ENCODE measurements around the gene PCLO.
"Not testable (repeated sequence)": the region's sequence is repeated elsewhere in the genome, so short reads cannot be mapped to it uniquely, and the experiment has no call there.

Gene PCLO

DNA sequence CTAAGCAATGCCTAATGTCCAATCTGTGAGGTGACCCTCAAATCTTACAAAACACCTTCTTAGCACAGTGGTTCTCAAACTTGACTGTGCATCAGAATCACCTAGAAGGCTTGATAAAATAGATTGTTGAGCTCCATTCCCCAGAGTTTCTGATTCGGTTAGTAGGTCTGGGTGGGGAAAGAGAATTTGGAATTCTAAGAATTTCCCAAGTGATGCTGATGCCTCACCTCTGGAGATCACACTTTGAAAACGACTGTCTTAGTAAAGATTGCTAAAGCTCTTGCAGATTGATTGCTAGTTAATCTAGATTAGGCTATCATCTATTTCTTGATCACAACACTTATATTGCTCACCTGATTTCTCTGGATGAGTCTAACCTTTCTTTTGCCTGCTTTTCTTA is 126.6 kb downstream of the PCLO start:
- no peak for DNase-seq

DNA sequence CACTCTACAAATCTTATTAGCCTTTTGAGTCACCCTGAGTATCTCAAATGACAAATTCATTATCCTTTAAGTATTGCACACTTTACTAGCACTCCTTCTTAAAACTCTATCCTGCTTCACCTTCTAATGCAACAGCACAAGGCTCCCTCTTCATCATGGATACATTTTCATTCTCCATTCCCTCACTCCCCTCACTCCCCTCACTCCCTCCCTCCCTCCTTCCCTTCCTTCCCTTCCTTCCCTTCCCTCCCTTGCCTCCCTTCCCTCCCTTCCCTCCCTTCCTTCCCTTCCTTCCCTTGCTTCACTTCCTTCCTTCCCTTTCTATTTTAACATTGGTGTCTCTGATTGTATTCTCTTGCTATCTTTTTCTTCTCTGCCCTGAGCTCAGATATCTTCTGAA is 130.5 kb downstream of the PCLO start:
- no peak for DNase-seq

DNA sequence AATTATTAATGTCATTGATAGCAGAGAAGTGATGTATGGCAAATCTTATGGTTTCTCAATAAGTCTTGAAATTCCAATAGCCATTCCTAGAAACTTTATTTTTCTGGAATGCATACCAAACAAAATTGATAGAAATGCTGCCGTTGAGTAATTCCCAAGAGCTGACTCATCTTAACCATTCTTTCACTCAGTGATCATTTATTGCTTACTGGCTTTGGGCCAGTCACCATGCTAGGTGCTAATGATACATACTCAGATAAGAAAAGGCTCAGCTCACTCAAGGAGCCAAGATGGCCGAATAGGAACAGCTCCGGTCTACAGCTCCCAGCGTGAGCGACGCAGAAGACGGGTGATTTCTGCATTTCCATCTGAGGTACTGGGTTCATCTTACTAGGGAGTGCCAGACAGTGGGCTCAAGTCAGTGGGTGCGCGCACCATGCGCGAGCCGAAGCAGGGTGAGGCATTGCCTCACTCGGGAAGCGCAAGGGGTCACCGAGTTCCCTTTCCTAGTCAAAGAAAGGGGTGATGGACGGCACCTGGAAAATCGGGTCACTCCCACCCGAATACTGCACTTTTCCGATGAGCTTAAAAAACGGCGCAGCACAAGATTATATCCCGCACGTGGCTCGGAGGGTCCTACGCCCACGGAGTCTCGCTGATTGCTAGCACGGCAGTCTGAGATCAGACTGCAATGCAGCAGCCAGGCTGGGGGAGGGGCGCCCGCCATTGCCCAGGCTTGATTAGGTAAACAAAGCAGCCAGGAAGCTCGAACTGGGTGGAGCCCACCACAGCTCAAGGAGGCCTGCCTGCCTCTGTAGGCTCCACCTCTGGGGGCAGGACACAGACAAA is 138.6 kb downstream of the PCLO start:
- not testable (repeated sequence) for DNase-seq

DNA sequence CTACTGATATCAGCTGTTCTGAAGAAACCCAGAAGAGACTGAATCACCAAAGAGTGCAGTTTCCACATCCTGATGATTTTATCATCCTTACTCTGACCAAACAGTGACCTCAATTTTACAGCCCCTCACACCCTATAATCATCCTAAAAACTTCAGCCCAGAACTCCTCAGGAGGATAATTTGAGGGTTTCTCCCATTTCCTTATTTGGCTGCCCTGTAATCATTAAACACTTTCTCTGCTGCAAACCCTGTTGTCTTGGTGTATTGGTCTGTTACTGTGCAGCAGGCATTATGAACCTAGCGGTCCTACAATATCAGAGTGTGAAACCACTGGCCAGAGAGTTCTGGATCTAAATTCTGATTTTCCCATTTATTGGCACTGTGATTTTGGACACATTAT is 141.7 kb downstream of the PCLO start:
- no peak for DNase-seq

DNA sequence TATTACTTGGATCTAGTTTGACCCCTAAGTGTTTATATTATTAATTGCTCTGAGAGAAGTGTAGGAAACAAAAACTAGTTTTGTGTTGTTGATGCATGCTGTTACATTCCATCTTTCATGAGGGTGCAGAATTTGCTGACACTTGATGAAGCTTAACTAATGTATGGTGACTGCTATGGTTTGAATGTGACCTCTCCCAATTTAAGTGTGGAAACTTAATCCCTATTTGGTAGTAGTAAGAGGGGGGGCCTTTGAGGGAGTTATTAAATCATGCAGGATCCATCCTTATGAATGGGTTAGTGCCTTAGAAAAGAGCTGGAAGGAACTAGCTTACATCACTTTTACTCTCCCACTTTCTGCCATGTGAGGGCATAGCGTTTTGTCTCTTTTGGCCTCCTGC is 142.5 kb downstream of the PCLO start:
- DNase-seq, result no peak

DNA sequence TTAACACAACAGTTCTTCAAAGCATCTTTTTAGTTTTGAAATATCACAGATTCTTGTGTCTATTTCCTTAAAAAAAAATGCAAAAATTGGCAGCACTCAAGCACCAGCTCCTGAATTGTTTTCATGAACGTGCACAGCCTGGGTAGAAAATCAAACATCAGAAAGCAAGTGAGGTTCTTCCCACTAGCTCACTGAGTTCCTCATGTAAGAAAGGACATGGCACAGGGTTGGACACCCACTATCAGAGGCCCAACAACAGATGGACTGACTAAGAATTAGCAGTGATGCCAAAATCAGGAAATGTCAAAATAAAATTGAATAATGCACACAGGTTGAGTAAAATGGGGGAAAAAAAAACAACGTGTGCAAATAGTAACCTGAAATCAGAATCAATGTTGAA is 146.8 kb downstream of the PCLO start:
- DNase-seq, result no peak

DNA sequence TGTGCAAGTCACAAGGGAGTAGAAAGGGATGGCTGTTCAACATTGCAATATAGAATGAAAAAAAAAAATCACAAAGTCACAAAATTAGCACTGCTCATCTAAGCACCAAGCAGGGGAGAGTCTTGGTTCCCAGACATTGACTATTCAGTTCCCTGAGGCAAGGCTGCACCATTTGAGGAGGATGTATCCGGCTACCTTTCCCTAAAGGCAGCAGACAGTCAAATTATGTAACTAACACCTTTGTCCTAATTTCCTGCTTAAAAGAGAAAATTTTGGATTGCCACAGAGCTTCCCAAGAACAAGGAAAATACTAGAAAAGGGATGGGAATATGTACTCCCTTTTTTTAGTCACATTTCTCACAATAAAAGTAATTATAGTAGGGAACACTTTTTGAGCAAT is 148.1 kb downstream of the PCLO start:
- DNase-seq, result no peak

DNA sequence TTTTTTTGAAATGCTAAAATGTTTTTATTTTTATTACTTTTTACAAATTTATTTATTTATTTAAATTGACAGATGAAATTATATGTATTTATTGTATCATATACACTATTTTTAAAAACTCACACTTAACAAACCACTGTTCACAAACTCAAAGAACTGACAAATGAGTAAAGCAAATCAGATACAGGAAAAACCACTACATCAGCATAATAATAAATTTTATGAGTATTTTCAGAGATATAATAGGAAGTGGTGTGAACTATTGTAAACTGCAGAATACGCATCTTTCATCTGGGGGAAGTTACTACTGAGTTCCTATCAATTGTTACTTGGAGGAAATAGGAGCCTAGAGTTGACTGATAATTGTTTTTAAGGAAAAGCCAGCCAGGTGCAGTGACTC is 150.7 kb downstream of the PCLO start:
- DNase-seq, result no peak

DNA sequence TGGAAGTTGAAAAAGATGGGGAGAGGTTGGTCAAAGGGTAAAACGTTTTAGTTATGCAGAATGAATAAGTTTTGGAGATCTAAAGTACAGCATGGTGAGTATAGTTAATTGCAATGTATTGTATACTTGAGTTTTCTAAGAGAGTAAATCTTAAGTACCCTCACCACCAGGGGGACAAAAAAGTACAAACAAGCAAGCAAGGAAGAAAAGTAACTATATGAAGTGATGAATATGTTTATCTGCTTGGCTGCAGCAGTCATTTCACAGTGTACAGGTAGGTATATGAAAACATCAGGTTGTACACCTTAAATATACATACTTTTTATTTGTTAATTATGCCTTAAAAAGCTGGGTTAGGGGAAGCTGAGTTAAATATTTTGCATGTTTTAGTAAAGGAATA is 157.3 kb downstream of the PCLO start:
- DNase-seq, result no peak

DNA sequence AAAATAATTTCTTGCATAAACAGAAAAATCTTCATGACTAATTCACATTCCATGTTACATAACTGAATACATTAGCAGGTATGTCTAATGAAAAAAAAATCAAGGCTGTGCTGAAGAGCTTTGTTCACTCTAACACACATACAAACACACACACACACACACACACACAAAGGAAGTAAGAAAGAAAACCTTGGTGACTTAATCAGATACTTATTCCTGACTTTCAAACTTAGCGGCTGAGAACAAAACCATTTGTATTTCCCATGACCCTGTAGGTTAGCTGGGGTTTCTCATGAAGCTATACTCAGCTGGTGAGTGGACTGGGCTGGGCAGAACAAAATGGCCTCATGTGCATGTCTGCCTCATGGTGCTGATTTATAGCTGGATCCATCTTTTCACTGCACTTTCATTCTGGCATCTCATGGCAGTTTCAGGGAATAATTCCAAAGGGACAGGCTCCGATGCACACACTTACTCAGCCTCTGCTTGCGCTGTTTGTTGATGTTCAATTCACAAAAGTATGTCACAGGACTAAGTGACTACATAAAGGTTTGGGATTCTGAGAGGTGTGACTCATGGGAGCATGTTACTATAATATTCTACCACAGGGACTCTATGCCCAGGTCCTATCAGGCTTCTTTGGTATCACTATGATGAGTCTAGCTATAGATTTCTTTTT is 161.2 kb downstream of the PCLO start:
- no peak for DNase-seq

DNA sequence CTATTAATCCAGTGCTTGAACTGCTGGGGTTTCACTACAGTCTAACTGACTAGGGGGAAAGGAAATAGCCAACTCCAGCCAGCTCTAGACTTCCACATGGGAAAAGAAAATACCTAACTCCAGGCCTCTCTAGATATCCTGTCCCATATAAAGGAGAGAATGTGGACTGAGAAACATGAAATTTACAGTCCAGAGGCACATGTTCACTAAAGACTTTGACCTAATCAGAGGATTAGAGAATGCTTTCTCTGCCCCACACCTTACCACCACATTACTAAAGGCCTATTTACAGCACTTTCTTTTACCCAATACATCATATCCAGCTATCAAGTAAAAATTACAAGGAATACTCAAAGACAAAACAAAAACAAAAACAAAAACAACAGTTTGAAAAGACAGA is 164.2 kb downstream of the PCLO start:
- DNase-seq, result no peak

DNA sequence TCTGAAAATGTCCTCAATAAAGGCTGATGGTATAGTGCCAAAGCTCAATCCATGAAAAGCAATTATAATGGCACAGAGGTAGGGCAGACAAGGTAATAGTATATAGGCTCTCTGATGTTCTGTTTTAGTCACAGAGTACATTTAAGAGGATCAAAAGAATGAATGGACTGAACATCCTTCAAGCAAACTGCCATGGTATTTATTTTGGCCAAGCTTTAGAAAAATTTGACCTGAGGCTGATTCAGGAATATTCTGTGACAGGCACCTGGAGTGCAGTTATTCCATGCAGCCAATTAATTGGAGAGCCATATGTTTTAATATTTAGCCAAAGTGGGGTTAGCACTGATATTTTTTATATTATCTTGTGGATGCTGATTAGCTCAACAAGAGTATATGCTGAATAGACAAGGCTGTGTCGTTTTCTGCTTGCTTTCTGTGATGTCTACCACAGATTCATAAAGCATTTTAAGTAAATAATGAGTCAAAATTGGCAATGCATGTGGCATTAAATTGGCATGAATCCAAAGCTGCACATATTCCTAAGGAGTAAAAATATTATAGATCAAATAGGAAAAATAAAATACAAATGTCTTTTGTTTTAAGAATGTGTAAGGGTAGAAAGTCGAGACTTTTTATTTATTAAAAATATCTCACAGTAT is 177.4 kb downstream of the PCLO start:
- no peak for DNase-seq

DNA sequence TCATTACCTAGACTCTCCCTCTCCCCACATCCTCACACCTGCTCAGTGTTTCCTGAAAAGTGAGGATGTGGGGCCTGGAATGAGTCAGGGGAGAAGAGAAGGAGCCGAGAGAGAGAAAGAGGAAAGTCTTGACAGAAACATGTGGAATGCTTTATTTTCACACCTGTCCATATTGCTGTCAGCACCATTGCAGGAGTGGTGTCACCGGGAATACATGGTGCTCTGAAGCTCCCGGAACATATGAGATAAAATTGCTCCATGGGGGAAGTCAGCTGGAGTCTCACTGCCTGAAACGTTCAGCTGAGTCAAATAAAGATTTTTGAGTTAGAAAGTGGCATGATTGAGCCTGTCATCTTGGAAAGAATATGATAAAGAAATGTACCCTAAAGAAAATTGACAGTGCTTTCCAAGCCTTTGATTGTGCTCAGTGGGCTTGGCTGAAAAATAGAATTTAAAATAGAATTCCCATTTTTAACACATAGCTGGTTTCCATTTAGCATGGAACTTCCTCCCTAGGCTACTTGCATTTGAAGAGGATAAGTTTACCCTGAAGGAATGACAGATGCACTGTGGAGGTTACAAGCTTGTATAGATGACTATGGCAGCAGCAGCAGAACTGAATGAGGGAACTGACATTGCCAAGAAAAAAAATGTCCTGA is 182.4 kb downstream of the PCLO start:
- DNase-seq, result no peak

DNA sequence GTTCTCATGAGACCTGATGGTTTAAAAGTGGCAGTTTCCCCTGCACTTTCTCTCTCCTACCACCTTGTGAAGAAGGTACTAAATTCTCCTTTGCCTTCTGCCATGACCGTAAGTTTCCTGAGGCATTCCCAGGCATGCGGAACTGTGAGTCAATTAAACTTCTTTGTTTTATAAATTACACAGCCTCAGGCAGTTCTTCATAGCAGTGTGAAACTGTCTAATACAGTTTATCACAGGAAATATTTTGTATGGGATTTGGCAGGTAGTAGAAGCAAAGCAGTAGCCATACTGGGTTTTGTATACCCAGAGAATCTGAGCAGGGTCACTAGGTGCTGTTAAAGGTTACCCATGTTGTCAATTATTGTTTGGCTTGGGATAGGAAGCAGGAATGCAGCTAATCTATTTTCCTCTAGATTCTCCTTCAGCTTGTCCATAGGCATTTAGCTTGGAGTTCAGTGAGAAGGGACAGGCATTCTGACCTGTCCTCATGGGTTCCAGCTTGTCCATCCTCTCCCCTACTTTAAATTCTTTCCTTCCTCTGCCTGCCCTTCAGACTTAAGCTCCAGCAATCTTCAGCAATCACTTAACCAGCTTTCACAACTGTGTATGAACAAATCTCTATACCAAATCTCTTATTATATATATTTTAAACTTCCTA is 186.7 kb downstream of the PCLO start:
- no peak for DNase-seq

DNA sequence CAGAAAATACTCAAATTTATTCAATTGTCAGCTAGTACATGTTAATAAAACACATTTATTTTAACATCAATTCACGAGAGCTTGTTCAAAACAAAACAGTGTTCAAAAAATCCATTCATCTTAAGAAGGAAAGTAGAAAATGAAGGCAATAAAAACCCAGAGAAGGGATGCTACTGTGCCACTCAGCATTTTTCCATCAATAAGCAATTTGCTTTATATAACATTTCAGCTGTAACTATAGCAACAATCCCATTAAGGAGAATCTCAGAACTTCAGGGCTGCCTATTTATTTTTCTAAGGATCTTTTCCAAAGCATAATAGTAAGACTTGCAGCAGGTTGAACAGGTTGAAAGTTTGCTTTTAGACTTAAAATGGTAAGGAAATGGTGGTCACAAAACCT is 190.5 kb downstream of the PCLO start:
- no peak for DNase-seq

DNA sequence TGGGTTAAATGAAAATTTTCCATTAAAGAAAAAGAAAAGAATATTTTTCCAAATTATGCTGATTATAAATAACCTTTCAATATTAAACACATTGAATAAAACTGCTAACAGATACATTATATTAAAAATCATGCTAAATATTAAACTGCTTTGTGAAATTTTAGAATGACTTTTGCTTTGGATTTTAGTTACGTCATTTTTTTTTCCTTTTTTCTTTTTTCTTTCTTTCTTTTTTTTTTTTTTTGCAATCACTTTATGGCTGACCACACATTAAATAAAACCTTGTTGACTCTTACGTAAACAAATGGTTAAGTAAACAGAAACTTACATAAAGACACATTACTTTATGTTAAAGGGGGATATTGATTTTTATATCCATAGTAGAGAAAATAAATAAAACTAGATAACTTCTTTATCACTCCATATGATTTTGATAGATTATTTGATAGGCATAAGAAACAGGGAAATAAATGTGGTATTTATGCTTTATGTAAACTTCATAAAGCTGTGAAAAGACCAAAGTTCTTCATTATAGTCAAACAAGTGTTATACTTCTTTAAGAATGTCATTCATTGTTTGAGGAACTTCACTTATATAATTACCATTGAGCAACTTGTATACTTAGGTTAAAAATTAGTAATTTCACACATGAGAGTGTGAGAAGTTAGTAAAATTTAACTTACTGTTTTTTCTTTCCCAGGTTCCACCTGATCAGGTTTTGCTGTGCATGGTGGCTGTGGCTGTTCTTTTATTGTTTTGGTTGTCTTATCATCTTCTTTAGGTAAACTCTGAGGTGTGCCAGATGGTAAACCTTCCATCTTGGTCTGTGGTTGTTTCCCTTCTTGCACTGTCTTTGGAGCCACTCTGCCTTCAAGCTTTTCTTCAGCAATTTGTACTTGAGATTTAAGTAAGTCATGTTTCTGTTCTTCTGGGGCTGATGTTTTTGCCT is 197.3 kb downstream of the PCLO start:
- DNase-seq, result no peak

DNA sequence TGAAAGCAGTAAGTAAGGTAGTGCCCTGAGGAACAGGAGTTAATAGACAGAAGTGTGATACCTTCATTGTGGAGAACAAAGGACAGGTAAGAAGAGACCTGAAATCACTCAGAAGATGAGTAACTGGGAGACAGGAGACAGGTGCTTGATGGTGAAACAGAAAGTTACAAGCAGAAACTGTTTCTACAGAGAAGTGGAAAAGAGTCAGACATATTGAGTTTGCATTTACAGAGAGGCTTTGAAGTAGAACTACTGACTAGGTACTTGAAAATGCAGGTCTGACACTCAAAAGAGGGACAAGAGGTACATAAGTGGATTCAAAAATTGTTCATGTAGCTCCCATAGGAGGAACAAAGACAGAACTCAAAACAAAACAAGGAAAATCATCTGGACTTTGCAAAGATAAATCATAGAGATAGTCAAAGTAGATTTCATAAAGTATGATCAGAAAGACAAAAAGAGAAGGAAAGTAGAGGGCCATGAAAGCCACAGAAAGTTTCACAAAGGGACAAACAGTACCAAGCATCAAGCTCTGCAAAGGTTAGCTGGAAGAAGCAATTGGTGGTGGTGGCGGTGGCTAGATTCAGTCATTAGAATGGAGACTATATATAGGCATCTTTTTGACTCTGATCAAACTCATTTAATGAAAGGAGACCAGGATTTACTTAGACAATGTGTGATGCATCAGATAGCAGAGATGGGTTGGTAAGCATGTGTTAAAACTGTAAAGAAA is 198.4 kb downstream of the PCLO start:
- DNase-seq, result no peak

DNA sequence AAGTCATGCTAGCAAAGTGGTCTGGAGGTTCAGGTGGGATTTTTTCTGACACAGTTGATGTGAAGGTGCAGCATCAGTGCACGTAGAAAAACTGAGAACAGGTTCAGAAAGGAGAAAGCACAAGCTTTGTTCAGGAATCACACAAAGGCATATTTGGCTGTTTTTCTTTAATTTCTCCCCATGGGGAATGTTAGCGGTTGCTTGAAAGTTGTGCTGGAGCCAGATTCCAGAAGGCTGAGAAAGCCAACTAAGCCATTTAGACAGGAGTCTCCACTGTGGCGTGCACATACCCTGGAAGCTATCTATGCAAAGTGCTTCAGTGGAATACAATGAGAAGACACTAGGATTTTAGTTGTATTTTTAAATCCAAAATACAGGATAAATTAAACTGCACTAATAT is 201.4 kb downstream of the PCLO start:
- DNase-seq, result no peak

DNA sequence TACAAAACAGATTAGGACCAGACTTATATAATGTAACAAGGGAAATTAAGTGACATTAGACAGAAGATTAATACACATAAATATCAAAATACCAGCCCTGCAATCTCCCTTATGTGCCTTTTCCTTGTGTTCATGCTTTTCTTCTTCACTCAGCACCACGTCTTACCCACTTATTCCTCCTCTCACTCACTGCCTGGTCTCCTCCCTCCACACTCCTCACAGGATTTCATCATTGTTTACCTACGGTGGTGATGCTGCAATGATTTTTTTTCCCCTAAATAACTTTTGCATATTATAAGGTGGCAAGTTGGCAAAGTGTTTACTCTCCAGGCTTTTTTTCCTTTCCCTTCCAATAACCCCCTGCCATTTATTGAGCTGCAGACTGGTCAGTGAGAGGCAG is 203.2 kb downstream of the PCLO start:
- DNase-seq, result no peak

DNA sequence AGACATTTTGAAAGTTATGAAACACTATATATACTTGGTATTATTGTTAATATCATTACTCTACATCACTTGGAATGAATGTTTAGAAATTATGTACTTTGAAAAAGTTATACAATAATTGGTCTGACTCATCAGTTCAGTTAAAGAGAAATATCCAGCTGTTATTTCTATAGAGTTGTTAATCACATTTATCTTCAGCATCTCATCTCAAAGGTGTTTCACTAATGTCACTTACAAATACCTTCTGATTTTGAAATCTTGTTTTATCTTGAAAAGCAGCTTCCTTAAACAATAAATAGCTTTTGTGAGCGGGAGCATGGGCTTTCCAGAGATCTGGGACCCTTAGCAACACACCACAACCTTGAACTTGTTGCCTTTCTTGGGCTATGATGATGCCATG is 205.2 kb downstream of the PCLO start:
- no peak for DNase-seq
